Epidermal melanocyte (primary cell): ENCODE measurements around the gene SPDYE4.

Source experiments
- DNase-seq: peaks from one replicate; pipeline ENCODE4 v3.0.0; 2011; ENCODE audit warnings: low spot score; ENCODE audit not compliant: insufficient read length

SPDYE4 gene

DNA sequence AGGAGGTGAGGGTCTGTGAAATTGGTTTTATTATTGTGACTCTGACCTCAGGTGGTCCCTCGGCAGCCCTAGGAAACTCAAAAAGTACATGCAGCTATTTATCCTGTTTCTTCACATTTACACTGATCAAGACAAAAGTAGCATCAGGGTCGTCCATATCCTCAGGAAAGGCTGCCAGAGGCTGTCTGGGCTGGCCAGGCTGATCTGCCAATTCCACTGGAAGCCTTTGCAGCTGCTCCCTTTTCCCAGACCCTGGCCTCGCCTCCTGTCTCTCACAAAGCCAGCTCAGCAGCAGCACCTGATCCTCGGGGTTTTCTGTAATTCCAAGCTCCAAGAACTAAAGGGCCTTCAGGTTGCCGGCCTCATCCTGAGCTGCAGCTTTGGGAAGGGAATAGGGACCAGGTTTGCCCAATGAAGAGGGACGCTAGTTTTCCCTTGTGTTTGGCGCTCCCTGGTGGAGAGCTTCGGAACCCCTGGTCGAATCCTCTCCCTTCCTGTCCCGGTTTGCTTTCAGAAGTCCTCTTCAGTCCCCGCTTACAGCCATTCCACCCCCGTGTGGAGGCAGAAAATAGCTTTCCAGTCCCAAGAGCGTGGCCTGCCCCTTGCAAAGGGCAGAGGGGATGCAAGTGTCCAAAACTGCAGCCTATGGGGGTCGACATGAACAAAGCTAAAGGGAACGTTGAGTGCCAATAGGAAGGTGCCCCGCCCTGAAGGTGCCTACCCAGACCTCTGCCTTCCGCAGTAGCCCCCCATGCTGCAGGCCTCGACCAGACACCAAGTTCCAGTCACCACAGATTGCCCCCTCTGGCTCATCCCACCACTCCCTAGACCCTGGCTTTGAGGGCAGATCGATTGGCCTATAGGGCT lies 27.4 kb upstream of the SPDYE4 start:
- DNase-seq = peak; percentile 45

DNA sequence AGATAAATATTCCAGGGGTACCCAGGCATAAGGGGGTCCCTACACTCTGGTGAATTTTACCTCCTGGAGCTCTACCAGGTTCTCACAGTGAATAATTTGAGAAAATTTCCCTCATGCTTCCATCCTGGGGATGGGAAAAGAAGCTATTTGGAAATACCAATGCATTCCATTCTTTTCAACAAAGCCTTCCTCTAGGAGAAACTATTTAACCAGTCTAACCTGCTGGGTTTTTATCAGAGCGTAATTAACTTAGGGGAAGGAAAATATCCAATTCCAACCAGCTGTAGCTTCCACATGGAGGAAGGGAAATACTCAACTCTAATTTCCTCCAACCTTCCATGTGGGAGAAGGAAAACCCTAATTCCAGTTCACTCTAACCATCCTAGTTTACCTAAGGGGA lies 23.8 kb upstream of the SPDYE4 start:
- no peak for DNase-seq

DNA sequence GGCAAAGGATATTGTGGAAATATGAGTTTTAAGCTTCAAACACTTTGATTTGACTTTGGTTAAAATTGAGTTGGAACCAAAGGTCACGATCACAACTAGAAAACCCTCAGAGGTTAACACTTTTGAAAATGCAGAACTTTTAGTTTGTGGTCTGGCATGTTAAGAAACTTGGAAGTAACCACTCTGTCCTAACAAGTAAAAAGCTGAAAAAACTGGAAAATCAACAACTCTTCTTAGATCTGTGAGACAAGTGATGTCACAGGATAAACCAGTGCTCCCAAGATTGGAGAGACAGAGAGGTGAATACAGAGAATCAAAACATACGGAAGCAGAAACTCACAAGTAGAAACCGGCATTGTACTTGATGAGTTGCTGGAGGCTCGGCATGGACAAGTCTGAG lies 23.4 kb upstream of the SPDYE4 start:
- DNase-seq = no peak

DNA sequence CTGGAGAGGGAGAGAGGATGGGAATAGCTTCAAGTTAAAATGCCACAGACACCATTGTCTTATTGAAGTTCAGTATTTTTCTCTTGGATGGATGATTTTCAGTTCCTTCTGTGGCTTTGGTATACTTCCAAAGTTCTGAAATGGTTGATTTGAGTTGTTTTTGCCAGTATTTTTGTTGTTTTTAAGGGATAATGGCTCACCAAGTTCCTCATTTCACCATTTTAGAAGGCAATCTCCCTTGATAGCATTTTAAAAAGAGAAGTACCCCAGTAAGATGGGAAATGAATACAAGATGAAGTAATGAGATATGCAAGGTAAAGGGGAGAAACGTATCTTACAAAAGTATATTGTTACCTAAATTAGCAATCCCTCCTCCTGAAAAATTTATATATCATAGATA lies 18.5 kb upstream of the SPDYE4 start:
- no peak for DNase-seq

DNA sequence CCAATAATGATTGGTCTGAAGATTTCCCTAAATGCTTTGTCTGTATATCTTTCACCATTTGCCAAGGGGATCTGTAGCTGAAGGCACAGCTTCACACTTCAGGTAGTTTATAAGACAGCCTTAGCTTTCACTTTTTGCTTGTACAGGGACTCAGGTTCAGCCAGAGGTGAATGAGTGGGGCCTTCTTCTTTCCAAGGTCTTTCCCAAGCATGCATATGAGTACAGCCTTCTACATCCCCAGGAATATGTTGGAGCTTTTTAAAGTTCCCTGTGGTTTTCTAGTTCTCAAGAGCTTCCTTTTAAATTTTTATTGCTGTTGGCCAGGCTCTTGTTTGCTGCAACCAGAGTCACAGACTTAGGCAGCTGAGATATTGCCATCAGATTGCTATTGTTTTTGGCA lies 17.9 kb upstream of the SPDYE4 start:
- DNase-seq = no peak

DNA sequence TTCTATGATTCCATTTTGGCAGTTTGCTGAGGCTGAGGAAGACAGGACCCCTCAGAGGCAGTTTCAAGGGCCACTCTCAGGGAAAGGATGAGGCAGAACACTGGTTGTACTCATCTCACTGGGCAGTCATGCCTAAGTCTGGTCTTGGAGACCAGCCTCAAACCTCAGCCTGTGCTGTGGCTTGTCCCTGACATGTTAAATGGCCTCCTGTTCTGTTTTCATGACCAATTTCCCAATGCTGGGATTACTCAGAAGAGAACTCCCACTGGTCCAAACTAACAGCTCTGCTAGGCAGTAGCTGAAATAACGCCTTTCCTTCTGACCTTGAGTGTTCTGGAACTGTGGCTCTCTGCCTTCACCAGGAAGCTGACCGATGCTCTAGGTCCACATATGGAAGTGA lies 8.4 kb upstream of the SPDYE4 start:
- no peak for DNase-seq

DNA sequence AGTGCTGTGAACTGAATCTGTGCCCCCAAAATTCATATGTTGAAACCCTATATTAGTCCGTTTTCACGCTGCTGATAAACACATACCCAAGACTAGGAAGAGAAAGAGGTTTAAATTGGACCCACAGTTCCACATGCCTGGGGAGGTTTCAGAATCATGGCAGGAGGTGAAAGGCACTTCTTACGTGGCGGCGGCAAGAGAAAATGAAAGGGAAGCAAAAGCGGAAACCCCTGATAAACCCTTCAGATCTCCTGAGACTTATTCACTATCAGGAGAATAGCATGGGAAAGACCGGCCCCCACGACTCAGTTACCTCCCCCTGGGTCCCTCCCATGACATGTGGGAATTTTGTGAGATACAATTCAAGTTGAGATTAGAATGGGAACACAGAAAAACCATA lies 3.7 kb upstream of the SPDYE4 start:
- no peak for DNase-seq

DNA sequence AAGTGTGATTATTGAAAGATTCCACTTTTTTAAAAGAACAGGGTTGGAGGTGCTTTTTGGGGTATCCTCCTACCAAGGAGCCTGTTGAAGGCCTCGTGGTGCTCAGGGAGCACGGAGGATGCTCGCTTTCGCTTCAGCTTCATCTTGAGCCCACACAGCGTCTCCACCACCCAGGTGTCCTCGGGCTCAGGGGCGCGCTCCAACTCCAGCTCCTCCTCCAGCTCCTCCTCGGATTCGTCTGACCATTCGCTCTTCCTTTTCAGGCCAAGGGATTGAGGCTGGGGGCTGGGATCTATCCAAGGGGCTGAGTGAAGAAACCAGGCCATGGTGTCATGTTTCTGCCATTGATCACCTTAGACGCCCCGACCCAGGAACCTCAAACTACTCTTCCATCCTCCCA lies 1.2 kb downstream of the SPDYE4 start:
- no peak for DNase-seq

DNA sequence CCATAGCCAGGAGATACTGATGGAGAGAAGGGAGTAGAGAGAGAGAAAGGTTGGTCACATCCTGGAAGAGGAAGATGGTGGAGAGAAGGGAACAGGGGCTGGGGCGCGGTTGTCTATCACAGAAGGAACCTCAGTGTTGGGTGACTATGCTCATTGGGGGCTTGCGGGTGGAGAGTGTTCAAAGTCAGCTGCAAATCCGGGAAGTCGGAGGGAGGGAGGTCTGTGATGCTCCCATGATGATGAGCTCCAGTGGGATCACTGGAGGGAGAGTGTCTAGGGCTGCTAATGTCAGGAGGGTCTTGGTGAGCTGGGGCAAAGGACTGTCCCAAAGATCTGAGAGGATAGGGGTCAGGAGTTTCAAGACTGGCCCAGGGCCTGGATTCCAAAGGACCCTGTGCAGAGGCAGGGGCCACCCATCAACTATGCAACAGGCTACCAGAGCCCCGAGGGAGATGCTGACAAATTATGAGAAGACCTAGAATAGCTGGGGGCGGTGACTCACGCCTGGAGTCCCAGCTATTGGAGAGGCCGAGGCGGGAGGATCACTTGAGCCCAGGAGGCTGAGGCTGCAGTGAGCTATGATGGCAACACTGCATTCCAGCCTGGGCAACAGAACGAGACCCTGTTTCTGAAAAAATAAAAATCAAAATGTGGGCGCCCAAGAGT lies 2.6 kb downstream of the SPDYE4 start:
- no peak for DNase-seq

DNA sequence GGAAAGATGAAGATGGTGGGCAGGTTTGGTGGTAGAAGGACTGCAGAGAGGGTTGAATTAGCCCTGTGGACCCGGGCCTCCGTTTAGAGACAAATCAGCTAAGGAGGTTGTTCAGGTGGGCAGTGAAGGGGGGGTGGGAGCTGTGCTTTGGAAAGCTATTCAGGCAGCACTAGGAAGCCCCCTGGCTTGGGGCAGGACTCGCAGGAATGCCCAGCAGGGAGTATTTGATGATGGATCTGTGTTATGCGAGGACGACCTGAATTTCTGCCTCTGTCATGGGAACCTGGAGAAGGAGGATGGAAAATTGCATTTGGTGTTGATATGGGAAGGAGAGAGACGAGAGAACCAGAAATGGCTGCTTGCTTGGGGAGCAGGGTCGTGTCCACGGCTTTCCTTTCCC lies 3.5 kb downstream of the SPDYE4 start:
- DNase-seq = no peak

DNA sequence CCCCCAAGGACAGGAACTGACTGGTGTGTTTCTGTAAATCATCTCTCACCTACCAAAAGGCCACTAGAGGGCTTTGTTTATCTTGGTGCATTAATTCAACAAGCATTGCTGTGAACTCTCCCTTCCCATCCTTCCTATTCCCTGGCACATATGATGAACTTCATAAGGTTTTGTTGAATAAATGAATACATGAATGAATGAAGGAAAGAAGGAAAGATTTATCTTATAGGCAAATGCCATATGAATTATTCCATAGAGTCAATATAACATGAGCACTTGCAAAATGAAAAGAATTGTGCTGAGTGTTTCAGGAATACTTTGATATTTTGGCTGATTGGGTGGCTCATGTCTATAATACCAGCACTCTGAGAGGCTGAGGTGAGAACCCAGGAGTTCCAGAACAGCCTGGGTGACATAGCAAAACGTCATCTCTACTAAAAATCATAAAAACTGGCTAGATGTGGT lies 4.3 kb downstream of the SPDYE4 start:
- DNase-seq = no peak

DNA sequence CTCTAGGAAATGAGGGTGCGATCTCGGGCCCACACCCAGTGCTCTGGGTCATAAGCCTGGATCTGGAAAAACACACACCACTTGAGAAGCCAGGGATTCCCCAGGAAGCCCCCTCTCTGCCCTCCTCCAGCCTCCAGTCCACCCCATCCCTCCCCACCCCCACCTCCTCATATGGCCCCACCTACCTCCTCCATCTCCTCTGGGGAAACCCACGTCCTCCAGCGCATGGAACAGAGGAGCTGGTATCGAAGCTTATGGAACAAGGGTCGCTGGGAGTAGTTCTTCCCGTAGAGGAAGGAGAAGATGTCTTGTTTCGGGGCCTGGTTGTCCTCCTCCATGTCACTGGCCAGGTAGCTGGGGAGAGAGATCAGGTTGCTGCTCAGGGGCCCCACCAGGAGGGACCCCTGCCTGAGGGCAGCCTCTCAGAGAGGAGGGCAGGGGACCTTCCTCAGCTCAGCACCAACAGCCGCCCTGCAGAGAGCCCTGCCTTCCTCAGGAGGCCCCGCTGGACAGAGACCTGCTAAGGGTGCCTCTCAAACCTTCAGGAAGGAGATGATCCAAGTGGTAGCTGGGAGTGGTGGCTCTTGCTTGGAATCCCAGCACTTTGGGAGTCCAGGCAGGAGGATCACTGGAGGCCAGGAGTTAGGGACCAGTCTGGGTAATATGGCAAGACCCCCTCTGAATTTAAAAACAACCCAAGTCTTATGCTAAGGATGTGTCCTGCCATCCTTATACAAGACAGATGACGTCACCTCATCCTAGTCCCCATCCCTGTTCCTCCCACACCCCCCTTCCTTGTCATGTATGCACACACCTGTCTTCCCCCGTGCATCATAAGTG lies 5.0 kb downstream of the SPDYE4 start:
- no peak for DNase-seq

DNA sequence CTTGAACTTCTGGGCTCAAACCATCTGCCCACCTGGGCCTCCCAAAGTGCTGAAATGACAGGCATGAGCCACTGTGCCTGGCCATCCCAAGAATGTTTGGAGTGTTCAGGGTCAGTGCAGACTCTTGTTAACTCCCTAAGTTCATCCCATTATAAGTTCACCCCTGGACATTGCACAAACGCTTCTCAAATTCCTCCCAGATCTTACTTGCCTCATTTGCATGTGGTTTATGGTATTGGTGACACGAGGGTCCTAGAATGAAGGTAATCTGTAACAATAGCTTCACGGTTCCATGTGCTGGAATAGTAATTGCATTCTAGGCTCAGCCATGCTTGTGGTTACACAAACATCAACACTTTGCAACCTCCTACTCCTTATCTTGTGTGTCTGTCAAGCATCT lies 8.7 kb downstream of the SPDYE4 start:
- DNase-seq = no peak

DNA sequence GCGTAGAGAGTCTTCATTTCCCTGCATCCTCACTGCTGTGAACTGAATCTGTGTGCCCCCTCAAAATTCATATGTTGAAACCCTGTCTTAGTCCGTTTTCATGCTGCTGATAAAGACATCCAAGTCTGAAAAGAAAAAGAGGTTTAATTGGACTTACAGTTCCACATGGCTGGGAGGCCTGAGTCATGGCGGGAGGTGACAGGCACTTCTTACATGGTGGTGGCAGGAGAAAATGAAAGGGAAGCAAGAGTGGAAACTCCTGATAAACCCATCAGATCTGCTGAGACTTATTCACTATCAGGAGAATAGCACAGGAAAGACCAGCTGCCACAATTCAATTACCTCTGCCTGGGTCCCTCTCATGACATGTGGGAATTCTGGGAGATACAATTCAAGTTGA lies 10.6 kb downstream of the SPDYE4 start:
- DNase-seq = no peak

DNA sequence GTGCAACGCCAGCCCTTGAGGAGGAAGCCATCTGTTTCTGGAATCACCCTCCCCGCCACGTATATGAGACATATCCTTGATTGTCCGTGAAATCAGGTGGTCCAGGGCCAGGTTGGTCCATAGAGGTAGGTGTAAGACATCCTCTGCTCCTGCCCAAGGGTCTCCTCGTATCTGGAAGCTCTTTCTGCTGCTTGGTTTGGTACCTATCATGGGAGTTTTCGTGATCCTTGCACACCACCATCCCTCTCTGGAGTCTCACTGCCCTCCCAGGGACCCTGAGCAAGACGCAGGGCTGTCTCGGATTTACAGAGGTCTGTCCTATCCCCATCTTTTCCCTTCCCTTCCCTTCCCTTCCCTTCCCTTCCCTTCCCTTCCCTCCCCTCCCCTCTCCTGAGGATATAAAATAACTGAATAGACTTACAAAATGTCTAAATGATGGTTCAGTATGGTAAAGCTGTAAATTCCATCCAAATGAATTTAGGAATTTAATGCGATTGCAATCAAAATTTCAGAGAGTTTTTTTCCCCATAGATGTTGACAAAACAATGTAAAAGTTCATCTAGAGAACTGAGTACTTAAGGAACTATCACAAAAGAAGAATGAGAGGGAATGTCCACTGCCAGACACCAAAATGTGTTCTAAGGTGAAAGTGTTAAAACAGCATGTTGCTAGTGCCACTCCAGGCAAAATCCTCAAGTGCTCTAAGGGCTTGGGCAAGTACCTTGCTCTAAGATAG lies 11.7 kb downstream of the SPDYE4 start:
- DNase-seq = no peak

DNA sequence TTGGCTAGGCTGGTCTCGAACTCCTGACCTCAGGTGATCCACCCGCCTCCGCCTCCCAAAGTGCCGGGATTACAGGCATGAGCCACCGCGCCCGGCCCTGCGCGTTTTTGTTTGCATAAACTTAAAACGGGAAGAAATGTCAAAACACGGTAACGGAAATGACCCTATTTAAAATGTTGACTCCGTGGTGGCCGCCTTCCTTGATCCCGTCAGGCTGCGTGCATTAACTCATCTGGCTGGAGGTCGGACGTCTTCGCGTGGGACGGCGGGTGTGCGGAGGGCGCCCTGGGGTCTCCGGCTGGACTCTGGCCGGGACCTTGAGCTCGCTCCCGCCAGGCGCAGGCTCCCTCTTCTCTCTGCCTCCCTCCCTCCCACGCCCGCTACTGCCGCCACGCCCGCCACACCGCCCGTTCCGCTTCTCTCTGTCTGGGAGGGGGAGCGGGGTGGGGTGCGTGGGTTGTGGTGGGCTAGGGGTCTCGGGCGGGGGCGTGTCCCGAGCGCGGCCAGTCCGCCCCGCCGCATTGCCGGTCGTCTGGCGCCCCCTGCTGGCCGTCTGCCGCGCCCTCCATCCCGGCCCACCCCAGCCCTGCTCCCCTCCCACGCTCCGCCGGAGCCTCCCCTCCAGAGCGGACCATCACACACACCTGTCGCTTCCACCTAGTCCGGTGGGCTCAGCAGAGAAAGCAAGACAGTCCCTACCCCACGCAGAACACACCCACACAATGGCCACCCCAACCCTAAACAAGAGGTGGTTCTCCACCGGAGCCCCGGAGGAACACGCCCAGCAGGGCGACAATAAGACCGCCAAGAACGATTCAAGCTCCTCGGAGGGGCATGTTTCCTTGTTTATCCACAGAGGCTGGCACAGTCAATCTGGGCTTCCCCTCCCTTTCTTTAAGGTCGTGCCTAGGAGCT lies 12.5 kb downstream of the SPDYE4 start:
- DNase-seq = peak; percentile 72

DNA sequence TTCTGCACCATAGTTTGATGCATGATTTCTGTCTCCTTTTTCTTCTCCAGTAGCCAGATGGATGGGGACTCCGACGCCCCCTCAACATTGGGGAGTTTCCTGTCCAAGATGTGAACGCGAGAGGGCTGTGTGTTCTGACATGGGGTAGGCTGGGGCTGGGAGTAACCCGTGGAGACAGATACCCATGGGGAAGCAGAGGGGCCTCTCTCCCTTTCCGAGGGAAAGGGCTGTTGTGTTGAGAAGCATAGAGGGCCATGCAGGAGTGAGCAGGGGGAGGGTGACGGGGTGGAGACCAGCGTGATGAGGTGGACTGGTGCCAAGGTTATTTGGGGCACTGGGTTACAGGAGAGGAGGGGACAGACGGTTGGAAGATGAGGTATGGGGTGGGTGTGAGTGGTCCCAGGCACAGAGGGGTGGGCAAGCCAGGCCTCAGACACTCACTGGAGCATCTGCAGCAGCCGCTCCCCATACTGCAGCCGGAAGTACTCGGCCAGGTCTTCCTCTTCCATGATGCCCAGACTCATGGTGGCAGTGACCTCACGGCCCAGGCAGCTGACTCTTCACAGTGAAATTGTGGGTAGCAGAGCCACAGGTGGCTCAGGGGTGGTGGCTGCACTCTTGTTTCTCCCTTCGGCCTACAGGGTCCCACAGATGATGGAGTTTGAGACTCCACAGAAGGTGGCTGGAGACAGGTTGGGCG lies 14.1 kb downstream of the SPDYE4 start:
- no peak for DNase-seq

DNA sequence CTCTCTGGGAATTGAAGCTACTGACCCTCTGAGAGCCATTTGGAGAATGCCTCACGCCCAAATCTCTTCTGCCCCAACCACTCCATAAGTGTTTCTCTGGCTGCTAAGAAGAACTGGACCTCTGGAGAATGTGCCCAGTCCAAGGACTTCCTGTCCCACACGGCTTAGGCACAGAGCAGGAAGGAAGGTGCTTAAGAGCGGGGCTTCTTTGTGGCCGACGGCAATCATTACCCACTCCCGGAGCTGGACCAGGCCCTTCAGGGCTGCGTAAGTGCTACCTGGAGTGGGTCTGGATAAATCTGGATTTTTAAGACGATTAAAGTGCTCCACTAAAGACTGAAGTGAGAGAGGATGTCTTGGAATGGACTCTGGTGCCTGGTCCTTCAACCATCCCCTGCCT lies 15.5 kb downstream of the SPDYE4 start:
- DNase-seq = no peak

DNA sequence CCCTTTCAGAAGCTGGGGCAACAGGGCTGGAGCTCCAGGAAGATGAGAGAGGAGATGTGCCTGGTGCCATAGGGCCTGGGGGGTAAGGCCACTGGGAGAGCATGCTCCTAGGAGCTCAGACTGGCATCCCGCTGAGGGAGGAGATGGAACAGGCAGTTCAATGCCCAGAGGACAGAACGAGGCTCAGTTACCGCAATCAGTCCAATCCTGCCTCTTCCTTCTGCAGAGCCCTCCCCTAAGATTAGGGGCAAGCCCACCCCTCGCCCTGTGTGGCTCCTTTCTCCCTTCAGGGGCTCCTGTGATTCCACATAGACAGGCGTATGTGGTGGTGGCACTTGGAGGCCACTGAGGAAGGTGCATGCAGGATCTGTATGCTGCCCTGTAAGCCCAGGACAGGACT lies 16.1 kb downstream of the SPDYE4 start:
- DNase-seq = no peak

DNA sequence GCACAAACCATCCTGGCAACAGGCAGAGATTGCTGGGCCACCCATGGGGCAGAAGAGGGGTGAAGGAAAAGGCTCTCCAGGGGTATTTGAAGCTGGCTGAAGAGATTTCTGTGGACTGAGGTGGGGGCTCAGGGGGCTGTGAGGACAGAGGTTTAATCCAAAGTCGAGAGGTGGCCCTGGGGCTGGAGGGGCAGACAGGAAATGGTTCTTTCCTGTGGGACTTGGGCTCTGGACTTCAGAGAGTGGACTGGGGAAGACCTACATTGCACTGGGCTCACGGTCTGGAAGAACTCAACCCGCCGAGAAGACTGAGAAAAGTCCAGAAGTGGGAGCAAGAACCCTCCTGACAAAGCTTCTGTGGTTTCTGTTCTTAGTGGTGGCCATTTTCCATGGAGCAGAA lies 16.6 kb downstream of the SPDYE4 start:
- no peak for DNase-seq
